Measurements from ENCODE around the gene AFG3L2. TPM values are rescaled to one million over a fixed set of nuclear protein-coding genes. Genes with fewer than 3 reads are reported as not detected.
A peak's percentile ranks its signal among the peaks of the same experiment; 100 is the strongest.

The AFG3L2 gene
- total and polyA plus RNA-seq, 9 of the 15 experiments (the other 6 are each of a cell fraction or from before 2014, with no cell fraction given) = 24.1 to 109 (median 84.0) TPM

DNA sequence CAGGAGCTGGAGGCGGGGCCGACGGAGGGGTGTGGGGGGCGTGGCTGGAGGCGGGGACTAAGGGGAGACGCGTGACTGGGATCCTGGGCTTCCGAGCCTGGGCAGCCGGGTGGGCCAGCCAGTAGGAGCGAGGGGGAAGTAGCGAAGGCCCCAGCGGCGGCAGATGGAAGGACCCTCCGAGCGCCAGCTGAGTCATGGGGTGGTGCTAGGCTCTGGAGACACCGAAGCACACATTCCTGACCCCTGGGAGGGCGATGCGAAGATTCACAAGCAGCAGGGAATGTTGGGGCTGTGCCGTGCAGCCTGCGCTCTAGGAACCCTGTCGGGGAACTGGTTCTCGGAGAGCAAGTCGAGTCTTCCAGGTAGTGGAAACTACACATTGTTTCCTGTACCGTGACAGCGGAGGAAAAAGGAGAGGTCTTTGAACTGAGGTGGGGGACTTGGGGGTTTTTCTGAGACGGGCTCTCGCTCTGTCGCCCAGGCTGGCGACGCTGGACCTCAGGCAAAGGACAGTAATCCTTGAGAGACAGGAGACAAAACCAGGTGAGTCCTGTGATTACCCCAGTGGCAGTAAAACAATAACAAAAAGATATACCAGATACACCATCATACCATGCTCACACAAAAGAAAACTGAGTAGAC, 650 bp upstream of the AFG3L2 start (continued):
- 0 out of 2 replicates have a peak, but pooled peaks have one; percentile 1 for TF ChIP-seq CBFA2T3 (IDR thresholded peaks at IDR 0.05)
- TF ChIP-seq EP400 (IDR thresholded peaks at IDR 0.05) = peak; percentile 22; the same call in 1 of the 2 replicates
- no peak for TF ChIP-seq POU5F1 (IDR thresholded peaks at IDR 0.05; ENCODE audit: borderline replicate concordance, low read depth, low read length, partially characterized antibody)
- TF ChIP-seq CREB5 (CRISPR knock-in tag; IDR thresholded peaks at IDR 0.05) = no peak
- peak; percentile 71 for TF ChIP-seq DPF2 (IDR thresholded peaks at IDR 0.05)
- no peak for TF ChIP-seq FOXA1 (IDR thresholded peaks at IDR 0.05; ENCODE audit: borderline replicate concordance)
- TF ChIP-seq RUNX1 (IDR thresholded peaks at IDR 0.05; ENCODE audit: low read depth) = no peak
- no peak for TF ChIP-seq STAT5A (IDR thresholded peaks at IDR 0.05; ENCODE audit: borderline replicate concordance, low read length)
- peak; percentile 54 for TF ChIP-seq TAF1 (IDR thresholded peaks at IDR 0.05; ENCODE audit: control insufficient read depth, extremely low read depth, insufficient read depth, low read length, severe bottlenecking)
- TF ChIP-seq ZNF280A (IDR thresholded peaks at IDR 0.05; ENCODE audit: low read depth, partially characterized antibody) = no peak
- no peak for TF ChIP-seq SAFB (IDR thresholded peaks at IDR 0.05; ENCODE audit: borderline replicate concordance, low read depth, low read length)
- peak in 1 of 3 experiments; percentile 59 for TF ChIP-seq YY1 (IDR thresholded peaks at IDR 0.05; ENCODE audit: borderline replicate concordance in 1 of 3, control insufficient read depth in 1 of 3, extremely low read depth in 1 of 3, insufficient read depth in 3 of 3, insufficient read length in 1 of 3, insufficient replicate concordance in 2 of 3, low read depth in 1 of 3, low read length in 2 of 3)
- TF ChIP-seq POLR2B (IDR thresholded peaks at IDR 0.05; ENCODE audit: low read depth, partially characterized antibody) = peak; percentile 32
- peak; percentile 80 for TF ChIP-seq NFE2 (IDR thresholded peaks at IDR 0.05; ENCODE audit: low read depth)
- TF ChIP-seq JUN (IDR thresholded peaks at IDR 0.05; ENCODE audit: borderline replicate concordance, low read depth, low read length) = no peak
- TF ChIP-seq JUN (CRISPR knock-in tag; IDR thresholded peaks at IDR 0.05; ENCODE audit: borderline replicate concordance) = no peak
- peak; percentile 50; the same call in 1 of the 2 replicates for TF ChIP-seq SMARCC2 (IDR thresholded peaks at IDR 0.05; ENCODE audit: low read depth)
- peak in 1 of 2 experiments; percentile 24; a peak in 1 of 4 replicates for TF ChIP-seq MAZ (CRISPR knock-in tag; conservative IDR thresholded peaks at IDR 0.05 in 1 of 2, IDR thresholded peaks at IDR 0.05 in 1 of 2)
